GM19395 (cell line): ENCODE results near the gene PIAS1.
"Not testable (repeated sequence)": the region's sequence is repeated elsewhere in the genome, so short reads cannot be mapped to it uniquely, and the experiment has no call there.

Experiments
- ATAC-seq: cut with Tn5 transposase; IDR thresholded peaks from one replicate; pipeline ENCODE4 v1.9.1; 2021; ENCODE audit warnings: mild to moderate bottlenecking, moderate library complexity; ENCODE audit not compliant: unreplicated experiment

PIAS1 gene

DNA sequence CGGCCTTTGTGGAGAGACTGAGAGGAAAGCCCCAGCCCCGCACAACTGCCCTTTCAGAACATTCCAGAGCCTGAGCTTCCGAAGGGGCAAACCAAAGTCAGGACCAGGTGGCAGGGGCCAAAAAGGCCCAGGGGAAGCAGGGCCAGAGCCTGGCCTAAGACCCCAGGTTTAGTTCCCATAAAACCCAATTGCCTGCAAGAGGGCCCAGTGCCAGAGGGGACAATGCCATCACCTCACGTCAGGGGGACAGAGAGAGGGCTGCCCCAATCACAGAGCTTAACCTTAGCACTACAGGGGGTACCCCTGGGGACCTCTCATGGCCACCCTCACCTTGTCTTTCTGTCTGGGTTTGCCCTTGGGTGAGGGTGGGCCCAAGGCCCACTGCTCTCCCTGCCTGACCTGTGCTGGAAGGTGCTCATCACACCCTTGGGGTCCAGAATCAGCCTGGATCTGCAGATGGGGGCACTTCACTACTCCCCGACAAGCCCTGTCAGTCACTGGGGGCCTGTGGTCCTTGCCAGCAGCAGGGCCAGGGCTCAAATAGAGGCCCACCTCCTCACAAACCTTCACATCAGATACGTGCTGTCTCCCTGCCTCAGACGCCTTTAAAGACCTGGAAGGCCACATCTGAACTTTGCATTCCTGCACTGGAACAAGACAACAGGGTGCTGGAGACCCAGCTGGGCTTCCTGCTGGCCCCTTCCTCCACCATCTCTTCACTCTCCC lies 147.2 kb downstream of the PIAS1 start:
- no peak for ATAC-seq

DNA sequence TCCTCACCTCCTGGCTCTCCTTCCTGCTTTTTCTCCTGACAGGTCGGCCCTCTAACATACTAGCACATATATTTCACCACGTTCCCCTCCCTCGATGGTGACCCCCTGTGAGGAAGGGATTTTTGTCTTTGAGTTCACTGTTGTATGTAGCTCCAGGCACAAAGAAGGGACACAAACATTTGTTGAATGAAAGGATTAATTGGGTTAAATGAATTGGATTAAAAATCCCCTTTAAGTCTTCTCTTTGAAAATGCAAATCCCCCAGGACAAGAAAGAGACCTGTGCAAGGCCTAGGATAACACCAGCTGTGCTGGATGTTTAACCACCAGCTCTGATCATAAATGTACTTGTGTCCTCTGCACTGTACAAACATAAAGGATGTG lies 147.8 kb downstream of the PIAS1 start:
- ATAC-seq = no peak

DNA sequence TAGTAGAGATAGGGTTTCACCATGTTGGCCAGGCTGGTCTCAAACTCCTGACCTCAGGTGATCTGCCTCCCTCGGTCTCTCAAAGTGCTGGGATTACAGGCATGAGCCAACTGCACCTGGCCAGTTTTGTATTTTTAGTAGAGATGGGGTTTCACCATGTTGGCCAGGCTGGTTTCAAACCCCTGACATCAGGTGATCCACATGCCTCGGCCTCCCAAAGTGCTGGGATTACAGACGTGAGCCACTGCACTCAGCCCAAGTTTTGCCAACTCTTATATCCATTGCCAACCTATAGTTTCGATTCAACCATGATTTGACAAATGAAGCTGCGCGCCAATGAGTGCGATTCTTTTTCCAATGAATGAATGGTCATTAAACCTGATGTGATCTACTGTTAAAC lies 148.9 kb downstream of the PIAS1 start:
- not testable (repeated sequence) for ATAC-seq

DNA sequence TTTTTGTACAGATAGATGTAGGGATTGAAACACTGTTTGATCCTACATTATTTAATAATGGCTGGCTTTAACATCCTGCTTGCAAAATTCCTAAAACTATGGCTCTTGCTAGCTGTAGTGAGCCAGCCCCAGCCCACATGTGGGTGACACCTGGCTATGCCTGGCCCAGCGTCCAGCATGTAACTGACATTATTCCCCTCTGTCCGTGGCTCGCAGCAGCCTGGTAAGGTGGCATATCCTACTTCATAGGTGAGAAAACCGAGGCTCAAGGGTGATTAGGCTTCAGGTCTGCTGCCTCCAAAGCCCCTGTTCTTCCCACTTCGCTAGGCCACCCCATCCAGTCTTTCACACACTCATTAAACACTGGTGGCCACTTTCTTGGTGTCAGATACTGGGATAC lies 149.4 kb downstream of the PIAS1 start:
- ATAC-seq = no peak

DNA sequence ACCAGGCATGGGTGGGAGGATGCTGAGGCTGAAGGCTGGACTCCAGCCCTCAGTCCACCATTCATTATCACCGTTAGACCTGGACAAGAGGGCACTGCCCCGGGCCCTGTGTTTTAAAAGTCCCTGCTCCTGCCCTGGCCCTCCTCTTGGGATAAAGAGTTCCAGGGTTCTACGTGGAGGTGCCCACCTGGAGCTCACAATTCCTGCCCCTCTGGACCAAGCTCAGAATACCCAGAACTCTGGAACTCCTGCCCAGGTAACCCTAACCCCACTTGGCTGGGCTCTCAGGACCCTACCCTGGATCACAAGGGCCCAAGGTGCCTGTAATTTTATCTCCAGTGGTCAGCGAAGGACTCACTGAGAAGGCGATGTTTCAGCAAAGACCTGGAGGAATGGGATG lies 149.8 kb downstream of the PIAS1 start:
- ATAC-seq = no peak

DNA sequence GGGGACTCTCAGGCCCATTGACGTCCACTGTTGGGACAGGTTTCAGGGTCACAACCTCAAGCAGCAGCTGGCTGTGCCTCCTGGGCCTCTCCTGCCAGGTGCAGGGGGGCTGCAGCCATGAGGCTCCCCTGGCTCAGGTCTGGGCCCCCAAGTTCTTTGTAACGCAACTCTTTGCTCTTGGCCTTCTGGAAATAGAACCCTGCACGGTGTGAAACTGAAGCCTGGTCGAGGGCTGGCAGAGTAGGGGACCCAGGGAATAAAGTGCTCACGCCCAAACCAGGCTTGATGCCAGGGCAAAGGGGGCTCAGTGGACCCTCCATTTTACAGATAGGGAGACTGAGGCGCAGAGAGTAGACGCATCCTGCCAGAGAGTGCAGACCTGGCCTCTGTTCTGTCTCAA lies 150.2 kb downstream of the PIAS1 start:
- no peak for ATAC-seq

DNA sequence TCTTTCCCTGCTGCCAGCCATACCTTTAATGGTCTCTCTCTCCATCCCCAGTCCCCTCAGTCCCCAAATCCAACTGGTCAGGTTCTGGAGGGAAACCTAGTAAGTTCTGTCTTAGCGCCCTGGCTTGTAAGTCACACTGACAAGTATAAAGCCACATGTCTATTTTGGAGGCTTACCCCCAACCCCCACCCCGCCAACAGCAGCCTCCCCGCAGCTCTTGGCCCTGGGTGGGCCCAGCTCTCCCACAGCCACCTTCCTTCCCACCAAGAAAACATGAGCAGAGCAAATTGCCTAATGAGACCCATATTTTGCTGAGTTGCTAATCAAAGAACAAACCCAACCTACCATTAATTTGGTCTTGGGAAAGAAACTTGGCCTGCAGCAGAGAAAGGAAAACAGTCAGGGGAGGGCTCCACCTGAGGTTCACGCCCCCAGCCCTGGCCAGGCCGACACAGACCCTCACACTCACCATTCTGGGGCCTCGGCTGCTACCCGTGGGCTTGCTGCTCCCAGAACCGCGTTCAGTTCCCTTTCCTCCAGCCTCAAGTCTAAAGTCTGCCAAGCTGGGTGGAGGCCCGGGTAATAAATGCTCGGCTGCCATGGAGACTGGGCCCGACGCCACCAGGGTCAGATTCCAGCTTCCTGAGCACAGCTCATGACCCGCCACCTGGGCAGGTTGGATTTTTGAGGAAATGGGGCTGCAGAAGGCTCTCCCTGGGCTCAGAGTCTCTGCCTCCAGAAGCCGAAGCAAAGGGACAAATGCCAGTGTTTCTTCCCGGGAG lies 150.9 kb downstream of the PIAS1 start, which contains the start of gene CALML4:
Gene CALML4 (minus strand): TSS at position 557 of the 782 bp plus-strand sequence. CDS start 85 bp downstream, at position 472.
- ATAC-seq = no peak

DNA sequence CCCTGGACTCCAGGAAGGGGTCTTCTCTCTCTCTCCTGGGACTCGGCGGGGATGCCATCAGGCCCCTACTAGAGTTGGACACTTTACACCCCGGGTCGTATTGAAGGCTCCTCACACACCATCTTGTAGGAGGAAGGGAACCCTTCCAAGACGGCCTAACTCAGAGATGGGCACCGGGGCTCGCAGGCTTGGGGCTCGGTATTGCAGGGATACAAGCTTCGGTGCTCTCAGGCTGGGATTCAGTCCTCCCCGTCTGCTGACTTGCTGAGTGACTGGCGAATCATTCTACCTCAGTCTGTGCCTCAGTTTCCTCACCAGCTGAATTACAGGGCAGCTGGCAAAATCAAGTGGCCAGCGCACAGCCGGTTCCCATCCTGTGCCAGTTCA lies 151.4 kb downstream of the PIAS1 start:
- no peak for ATAC-seq

DNA sequence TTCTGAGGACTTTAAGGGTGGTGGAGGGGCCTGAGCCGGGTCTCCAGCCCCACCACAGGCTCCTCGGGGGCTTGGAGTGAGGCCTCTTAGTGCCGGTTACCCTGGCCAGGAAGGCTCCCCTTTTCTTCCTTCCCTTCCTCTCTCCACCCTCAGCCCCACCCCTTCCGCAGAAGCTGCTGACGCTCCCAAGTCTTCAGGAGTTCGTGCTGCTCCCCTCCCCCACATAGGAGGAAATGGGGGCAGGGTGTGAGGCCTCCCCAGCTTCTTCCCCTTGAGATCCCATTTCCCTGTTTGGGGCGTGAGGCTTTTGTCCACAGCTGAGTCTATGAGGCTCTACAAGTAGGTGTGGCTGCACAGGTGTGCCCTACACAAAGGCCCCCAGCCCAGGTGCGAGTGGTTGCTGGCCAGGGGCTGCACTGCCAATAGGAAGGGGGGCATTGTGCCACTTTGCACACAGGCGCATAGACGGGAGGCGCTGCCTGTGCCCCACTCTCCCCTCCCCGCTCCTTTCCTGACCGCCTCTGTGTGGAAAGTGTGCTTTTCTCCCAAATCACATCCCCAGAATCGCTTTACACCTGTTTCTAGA lies 151.9 kb downstream of the PIAS1 start:
- ATAC-seq = no peak

DNA sequence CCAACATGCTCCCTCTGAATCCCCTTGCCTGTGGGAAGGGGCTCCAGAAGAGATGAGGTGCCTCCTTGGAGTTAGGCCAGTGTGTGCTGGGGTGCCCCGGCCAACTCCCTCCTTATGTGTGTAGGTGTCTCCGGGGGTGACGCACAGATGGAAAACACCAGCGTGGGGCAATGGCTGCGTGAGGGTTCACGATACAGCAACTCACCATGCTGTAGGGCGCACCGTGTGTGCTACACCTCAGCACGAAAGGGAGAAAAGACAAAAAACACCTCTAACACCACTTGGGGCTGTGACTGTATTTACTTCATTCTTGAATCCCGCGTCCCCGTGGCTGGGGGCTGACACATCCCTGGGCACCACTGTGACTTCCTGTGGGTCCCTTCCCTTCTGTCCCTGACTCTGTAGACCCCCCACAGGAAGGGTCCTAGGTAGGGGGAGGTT lies 152.6 kb downstream of the PIAS1 start:
- ATAC-seq = no peak

DNA sequence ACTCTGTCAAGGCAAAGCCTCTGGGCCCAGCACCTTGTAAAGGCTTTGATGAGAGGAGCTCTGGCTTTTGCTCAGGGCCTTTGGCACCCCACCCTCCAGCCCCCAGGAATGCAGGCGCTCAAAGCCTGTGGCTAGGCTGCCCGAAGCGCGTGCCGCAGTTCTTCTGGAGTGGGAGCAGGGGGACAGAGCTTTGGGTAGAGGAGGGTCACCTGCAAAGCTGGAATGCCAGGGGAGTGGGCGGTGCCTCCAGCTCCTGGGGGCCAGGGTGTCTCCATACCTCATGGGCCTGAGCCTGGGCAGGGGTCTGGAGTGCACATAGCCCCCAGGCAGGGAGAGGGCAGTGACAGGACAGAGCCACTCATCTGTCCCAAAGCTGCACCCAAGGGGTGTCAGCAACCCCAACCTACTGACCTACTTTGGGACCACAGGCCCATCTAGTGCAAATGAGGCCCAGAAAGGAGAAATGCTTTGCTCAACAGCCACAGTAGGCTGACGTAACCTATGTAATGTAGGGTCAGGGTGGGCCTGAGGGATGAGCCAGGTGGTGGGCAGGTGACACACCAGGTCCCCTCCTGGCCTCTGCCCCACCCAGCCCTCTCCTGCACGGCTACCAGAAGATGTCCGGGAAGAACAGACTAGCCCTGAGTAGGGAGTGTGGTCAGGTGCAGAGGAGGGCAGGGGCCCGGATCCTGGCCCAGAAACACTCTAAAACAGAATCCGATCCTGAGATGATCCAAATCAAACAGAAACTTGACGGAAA lies 153.2 kb downstream of the PIAS1 start:
- ATAC-seq = no peak

DNA sequence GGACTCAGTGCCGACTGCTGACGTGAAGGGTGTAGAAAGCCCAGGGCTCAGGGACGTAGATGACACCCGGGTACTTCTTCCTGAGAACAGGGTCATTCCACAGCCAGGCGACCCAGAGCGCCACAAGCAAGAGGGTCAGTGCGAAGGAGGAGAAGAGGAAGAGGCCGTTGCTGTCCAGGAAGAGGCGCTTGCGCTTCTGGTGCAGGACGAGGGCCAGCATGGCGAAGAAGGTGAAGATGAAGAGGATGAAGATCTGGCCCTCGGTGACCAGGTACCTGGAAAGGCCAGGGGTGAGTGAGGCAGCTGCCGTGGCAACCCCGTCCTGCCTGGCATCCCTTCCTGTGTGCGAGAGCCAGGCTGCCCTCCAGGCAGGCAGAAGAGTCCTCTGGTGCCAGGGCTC lies 154.0 kb downstream of the PIAS1 start:
- no peak for ATAC-seq

DNA sequence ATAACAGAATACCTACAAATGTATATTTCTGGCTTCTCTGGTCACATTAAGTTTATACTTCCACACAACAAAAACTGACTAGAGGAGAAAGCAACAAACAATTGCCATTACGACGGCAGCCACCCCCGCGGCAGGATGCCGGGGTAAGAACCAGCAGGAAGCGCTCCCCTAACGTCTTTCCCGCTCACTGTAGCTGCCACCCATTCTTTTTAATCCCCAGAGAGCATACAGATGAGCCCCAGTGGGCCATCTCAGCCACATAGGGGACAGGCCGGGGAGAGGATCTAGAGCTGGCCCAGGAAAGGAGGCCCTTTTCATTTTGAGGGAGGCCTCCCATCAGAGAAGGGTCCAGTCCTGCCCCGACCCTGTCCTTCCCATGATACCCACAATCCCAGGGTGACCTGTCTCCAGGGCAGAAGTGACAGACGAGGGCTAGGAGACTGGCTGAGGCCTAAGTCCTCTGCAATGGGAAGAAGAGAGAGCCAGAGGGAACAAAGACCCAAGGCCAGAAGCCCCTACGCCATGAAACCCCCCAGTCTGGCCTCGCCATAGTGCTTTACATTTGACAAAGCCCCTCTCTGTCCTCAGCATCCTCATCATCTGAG lies 154.6 kb downstream of the PIAS1 start:
- ATAC-seq = no peak

DNA sequence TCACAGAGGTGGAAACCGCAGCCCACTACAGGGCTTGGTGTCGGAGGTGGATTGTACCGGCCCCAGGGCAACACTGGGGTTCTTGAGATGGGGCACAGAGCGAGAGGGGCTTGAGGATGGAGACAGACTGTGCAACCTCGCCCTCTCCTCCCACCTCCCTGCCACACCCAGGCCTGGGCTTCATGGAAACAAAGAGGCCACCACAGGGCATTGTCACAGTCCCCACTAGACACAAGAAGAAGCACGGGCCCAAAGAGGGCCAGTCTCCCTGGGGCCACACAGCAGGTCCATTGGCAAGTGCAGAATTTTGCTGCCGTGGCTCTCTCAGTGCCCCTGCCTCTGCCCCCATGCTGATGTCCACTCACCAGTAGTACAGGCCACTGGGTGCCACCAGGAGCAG lies 155.2 kb downstream of the PIAS1 start:
- no peak for ATAC-seq

DNA sequence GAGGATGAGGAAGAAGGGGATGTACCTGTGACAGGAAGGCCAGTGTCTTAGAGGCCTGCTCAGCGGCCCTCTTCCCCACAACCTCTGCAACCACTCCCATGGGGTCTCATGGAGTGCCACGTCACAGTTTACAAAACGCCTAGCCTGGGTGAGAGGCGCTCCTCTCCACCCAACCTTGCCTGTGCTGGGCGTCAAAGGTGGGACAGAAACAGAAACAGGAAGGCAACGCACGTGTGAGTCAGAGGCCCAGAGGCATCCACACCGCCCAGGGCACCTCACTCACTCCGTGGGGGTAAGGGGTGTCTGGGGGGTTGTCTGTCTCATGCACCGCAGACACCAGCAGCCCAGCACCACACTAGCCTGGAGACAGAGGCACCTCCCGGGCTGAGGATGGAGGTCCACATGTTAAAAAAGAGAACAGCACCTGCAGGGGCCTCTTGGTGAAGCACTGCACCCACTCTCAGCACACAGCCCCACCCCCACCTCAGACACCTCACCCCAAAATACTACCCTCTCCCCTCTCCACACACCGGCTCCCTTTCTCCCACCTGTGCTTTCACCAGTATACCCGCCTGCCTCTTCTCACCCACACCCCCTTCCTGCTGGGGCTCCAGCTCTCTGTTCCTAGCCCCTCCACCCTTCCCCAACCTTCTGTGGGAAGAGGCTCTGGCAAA lies 155.8 kb downstream of the PIAS1 start:
- ATAC-seq = no peak

DNA sequence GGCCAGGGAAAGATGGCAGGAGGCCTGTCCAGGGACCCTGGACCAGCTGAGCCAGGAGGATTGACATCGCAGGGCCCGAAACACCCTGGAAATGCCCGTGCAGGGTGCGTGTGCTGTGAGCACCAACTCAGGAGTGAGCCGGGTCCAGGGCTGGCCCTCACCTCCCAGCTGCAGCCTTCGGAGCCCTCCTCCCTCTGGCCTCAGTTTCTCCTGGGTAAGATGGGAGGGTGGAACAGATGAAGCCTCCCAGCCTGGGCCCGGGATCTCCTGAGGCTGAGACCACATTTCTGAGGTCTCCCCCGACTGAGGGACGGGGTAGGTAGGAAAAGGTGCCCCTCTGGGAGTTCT lies 156.3 kb downstream of the PIAS1 start:
- ATAC-seq = no peak

DNA sequence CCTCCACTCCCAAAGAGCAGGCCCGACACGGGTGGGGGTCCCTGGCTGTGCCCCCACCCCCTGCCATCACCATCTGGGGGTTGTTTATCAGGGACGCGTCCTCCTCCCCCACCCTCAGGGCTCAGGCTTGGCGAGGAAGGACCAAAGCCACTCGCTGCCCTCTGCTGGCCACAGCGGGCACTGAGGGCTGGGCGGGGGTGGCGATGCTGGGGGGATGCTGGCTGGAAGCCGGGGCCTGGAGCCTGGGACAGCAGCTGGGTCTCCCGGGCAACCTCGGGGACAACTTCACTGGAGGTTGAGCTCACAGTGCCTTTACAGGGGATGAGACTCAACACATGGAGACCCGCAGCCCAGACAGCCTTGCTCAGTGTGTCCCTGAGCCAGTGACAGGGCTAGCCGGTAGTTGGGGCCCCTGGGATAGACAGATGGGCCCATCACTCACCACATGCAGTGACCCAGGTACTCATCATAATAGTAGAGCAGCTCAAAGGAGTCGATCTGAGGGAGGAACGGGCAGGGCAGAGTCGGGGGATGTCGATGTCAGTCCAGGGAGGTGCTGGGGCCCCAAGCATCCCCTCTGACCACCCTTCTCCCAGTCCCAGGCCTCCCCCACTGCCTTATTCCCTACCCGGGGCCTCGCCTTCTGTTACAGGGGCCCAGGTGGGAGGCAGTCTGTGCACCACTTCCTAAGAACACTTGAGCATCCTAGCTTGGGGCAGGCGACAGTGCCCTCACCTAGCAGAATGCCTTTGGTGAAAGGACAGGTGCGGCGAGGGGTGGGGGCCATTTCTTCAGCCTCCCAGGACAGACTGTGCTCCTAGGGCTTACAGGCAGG lies 156.9 kb downstream of the PIAS1 start:
- no peak for ATAC-seq

DNA sequence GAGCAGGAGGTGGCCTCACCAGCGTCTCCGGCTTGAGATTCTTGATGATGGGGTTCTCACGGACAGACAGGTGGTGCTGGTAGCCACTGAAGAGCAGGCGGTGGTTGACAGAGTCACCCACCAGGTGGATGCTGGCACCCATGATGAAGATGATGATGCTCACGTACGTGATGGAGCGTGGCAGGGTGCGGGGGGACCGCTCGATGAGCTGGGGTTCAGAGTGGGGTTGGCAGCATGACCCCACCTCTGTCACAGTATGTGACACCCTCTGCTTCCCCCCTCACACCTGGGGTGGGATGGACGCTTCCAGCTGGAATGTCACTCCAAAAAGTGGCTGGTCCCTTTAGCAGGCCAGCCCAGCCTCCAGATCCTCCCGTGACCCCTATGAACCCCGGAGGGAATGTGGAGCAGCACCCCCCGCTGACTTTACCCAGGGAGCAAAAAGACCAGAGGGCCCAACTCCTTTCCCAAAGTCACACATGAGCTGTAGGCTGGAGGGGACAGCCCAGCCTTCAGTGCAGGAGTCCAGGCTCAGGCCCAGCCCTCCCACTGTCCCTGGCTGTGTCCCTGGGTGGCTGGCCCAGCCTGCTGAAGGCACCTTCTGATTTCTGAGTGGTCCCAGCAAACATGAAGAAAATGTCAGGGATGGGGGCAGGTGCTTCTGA lies 157.7 kb downstream of the PIAS1 start:
- ATAC-seq = no peak

DNA sequence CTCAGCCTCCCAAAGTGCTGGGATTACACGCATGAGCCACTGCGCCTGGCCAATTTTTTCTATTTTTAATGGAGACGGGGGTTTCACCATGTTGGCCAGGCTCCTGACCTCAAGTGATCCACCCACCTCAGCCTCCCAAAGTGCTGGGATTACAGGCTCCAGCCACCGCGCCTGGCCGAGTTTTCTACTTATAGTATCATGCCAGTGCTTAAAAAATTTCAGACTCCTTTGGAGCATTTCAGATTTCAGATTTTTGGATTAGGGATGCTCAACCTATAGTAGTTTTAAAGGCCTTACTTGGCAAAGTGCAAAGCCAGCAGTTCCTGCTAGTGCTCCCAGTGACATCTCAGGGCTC lies 159.4 kb downstream of the PIAS1 start:
- not testable (repeated sequence) for ATAC-seq
